Activated T-helper 2 cell treated with anti-CD3 and anti-CD28 coated beads, Interferon-gamma antibody, Interleukin-2, Interleukin-4, amounts not matched to agents 10 μg/mL and 5 μg/mL and 100 μg/mL, durations not matched to agents 14 hours and 24 hours and 36 hours (primary cell): ENCODE data around the gene RASAL2. TPM values are rescaled to one million over a fixed set of nuclear protein-coding genes. Genes with fewer than 3 reads are reported as not detected.

ENCODE experiments used
- DNase-seq: peaks from one replicate; pipeline ENCODE4 v3.0.0; 2021; ENCODE audit warnings: low spot score
- H3K27ac Mint-ChIP-seq: one replicate; pipeline ENCODE4 v1.8.0; 2021; ENCODE audit warnings: mixed read lengths
- H3K27me3 Mint-ChIP-seq: one replicate; pipeline ENCODE4 v1.8.0; 2021; ENCODE audit warnings: low read depth, mixed read lengths
- H3K36me3 Mint-ChIP-seq: one replicate; pipeline ENCODE4 v1.8.0; 2021; ENCODE audit warnings: low read depth, mixed read lengths
- H3K4me1 Mint-ChIP-seq: one replicate; pipeline ENCODE4 v1.8.0; 2021; ENCODE audit warnings: low read depth, mixed read lengths
- H3K4me3 Mint-ChIP-seq: one replicate; pipeline ENCODE4 v1.8.0; 2021; ENCODE audit warnings: low read depth, mild to moderate bottlenecking, moderate library complexity, mixed read lengths
- H3K9me3 Mint-ChIP-seq: one replicate; pipeline ENCODE4 v1.8.0; 2021; ENCODE audit warnings: mixed read lengths
- intact Hi-C: fragments of 100-400 bp; cut with micrococcal nuclease; formaldehyde crosslinking; loops from one replicate; pipeline ENCODE4 v1.15.1; 2023
- total RNA-seq: library from RNA; stranded (reverse); gene quantifications from 2 replicates; pipeline ENCODE4 v1.2.3, GENCODE V29; 2022

RASAL2 gene
- total RNA-seq, 1 donor from 2014 or later: 0.43 TPM

- H3K36me3 Mint-ChIP-seq: no peaks in the 10 kb centered on the region
Measured at GRCh38 chr1:178530502-178530901, 436.6 kb downstream of the RASAL2 start.

DNA sequence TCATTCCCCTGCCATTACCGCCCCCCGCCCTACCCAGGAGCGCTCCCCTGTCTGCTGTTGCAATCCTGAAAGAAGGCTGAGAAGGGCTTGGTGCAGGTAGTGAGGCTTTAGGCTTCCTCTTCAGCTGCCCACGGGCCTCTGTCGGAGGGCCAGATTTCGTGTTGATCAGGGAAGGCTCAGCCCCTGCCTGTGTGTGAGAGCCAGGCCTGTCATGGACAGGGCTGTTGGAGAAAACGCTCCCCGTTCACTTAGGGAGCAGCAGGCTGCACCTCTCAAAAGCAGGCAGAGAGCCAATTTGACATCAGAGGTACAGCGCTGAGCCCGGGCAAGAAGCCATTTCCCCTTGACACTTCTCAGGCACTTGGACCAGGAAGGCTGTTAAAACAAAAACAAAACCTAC lies 438.0 kb downstream of the RASAL2 start:
- Mint-ChIP-seq H3K4me3 (no peak overlapping the region), H3K27me3 (peaks cover 2% of the 10 kb centered on the region), H3K9me3 (no peaks in the 10 kb centered on the region), H3K36me3 (no peaks in the 10 kb centered on the region), H3K4me1 (no peaks in the 10 kb centered on the region), H3K27ac (no peak overlapping the region)
- intact Hi-C loops: loop anchor here (2.0 kb wide), 2 partner anchors 221 to 471 kb away; no protein-coding TSS in a partner anchor
- DNase-seq: no peak

More at GRCh38 chr1:178530502-178530901, 436.6 kb downstream of the RASAL2 start:
- Mint-ChIP-seq H3K27ac (no peak overlapping the region), H3K9me3 (no peaks in the 10 kb centered on the region), H3K4me3 (no peak overlapping the region), H3K27me3 (peaks cover 2% of the 10 kb centered on the region), H3K4me1 (no peaks in the 10 kb centered on the region)
- intact Hi-C loops: no loop called here
- DNase-seq: no peak

- Mint-ChIP-seq H3K4me3 (no peak overlapping the region), H3K27ac (no peak overlapping the region), H3K27me3 (peaks cover 2% of the 10 kb centered on the region), H3K9me3 (no peaks in the 10 kb centered on the region), H3K4me1 (no peaks in the 10 kb centered on the region), H3K36me3 (no peaks in the 10 kb centered on the region)
- intact Hi-C loops: loop anchor here (2.0 kb wide), 2 partner anchors 220 to 470 kb away; no protein-coding TSS in a partner anchor
- peak; percentile 48 for DNase-seq
Measured at GRCh38 chr1:178532392-178532791, 438.5 kb downstream of the RASAL2 start.

GRCh38 chr1:178533121-178533946 lies 439.4 kb downstream of the RASAL2 start:
- no peaks in the 10 kb centered on the region for H3K4me1 Mint-ChIP-seq
- no peak overlapping the region for H3K27ac Mint-ChIP-seq
- no peak for DNase-seq
- no peaks in the 10 kb centered on the region for H3K36me3 Mint-ChIP-seq
- H3K9me3 Mint-ChIP-seq: no peaks in the 10 kb centered on the region
- intact Hi-C loops: loop anchor here (2.0 kb wide), 2 partner anchors 219 to 469 kb away; no protein-coding TSS in a partner anchor
- H3K27me3 Mint-ChIP-seq: peaks cover 2% of the 10 kb centered on the region
- H3K4me3 Mint-ChIP-seq: no peak overlapping the region

Other genes with a start within 250 kb of the RASAL2 start
- gene SEC16B, start 124.0 kb upstream of the RASAL2 start, total RNA-seq: not detected in 2 replicates